GM18951 (cell line): ENCODE results near the gene RRAS.
"Not testable (repeated sequence)": the region's sequence is repeated elsewhere in the genome, so short reads cannot be mapped to it uniquely, and the experiment has no call there.

ENCODE experiments used
- POLR2A ChIP-seq: IDR thresholded peaks from 4 replicates; pipeline ENCODE4 v1.6.1; 2011; ENCODE audit warnings: mild to moderate bottlenecking; ENCODE audit not compliant: insufficient read length, insufficient read depth; ENCODE audit errors: extremely low read depth
- in situ Hi-C: fragments of 300-500 bp; cut with MboI; formaldehyde crosslinking; loops from one replicate; pipeline ENCODE4 v1.12.0; 2022; ENCODE audit warnings: low sequenced_read_pairs, mixed read lengths, inconsistent platforms; ENCODE audit not compliant: unreplicated experiment

Gene RRAS

GRCh38 chr19:49641688-49642491 lies 1.9 kb upstream of the RRAS start, which contains the start of gene SCAF1:
SCAF1 (plus strand) TSS chr19:49642209; CDS start chr19:49645027, 2,818 bp downstream.
- peak; percentile 44 for TF ChIP-seq POLR2A
- in situ Hi-C loops: no loop called here

- no peak for TF ChIP-seq POLR2A
- in situ Hi-C loops: no loop called here
Observed at GRCh38 chr19:49639401-49640112, 386 bp downstream of the RRAS start.

- in situ Hi-C loops: no loop called here
Observed at GRCh38 chr19:49637821-49638738, 1.9 kb downstream of the RRAS start.

GRCh38 chr19:49636233-49636932 lies 3.6 kb downstream of the RRAS start:
- TF ChIP-seq POLR2A: no peak
- in situ Hi-C loops: no loop called here

More at GRCh38 chr19:49637821-49638738, 1.9 kb downstream of the RRAS start:
- TF ChIP-seq POLR2A: no peak

GRCh38 chr19:49635530-49636232 lies 4.3 kb downstream of the RRAS start:
- TF ChIP-seq POLR2A: no peak
- in situ Hi-C loops: no loop called here

GRCh38 chr19:49633273-49633672 lies 6.7 kb downstream of the RRAS start:
- in situ Hi-C loops: not testable (repeated sequence)

- no peak for TF ChIP-seq POLR2A
- in situ Hi-C loops: no loop called here
Observed at GRCh38 chr19:49632576-49632975, 7.4 kb downstream of the RRAS start.

- in situ Hi-C loops: no loop called here
- no peak for TF ChIP-seq POLR2A
Observed at GRCh38 chr19:49631610-49632192, 8.2 kb downstream of the RRAS start.

- in situ Hi-C loops: no loop called here
- TF ChIP-seq POLR2A: no peak
Observed at GRCh38 chr19:49631014-49631588, 8.8 kb downstream of the RRAS start.

- TF ChIP-seq POLR2A: no peak
Observed at GRCh38 chr19:49629659-49630058, 10.3 kb downstream of the RRAS start.

GRCh38 chr19:49626226-49626625 lies 13.7 kb downstream of the RRAS start:
- in situ Hi-C loops: no loop called here
- no peak for TF ChIP-seq POLR2A

More at GRCh38 chr19:49629659-49630058, 10.3 kb downstream of the RRAS start:
- in situ Hi-C loops: no loop called here
